ENCODE results near the gene HUS1. TPM values are rescaled to one million over a fixed set of nuclear protein-coding genes. Genes with fewer than 3 reads are reported as not detected.

HUS1 gene
- total RNA-seq, 1 donor from 2014 or later, result 10.3 TPM

- DNase-seq (ENCODE audit: low read depth), result no peak
- no peak for TF ChIP-seq CTCF (conservative IDR thresholded peaks at IDR 0.05; ENCODE audit: low read depth, low read length)
Observed at GRCh38 chr7:47940088-47941013, 39.1 kb downstream of the HUS1 start.

DNA sequence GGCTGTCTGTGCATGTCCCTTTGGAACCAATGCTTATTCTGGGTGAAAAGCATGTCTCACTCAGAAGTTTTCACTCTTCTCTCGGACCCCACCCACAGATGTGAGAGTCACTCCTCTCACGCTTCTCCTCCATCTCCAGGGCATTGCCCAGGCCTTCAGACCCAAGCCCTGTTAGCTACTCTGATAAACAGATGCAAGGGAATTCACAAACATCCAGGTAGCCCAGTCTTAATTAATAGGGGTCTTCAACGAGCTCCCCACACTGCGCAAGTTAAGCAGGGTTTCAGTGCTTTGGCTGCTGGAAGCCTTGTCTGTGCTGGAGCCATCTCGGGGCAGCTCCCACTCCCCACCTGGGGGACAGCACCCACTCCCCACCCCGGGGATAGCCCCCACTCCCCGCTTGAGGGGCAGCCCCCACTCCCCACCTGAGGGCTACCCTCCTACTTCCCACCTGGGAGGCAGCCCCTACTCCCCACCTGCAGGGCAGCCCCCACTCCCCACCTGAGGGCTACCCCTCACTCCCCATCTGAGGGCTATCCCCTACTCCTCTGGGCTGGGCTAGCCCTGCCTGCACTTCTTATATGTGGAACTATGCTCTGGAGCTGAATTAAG is 39.9 kb downstream of the HUS1 start:
- DNase-seq (ENCODE audit: low read depth), result no peak
- no peak for TF ChIP-seq CTCF (conservative IDR thresholded peaks at IDR 0.05; ENCODE audit: low read depth, low read length)
- no peak overlapping the region for H3K4me3 ChIP-seq (ENCODE audit: low read depth, low read length)

More at GRCh38 chr7:47940088-47941013, 39.1 kb downstream of the HUS1 start:
- H3K4me3 ChIP-seq (ENCODE audit: low read depth, low read length), result no peak overlapping the region

DNA sequence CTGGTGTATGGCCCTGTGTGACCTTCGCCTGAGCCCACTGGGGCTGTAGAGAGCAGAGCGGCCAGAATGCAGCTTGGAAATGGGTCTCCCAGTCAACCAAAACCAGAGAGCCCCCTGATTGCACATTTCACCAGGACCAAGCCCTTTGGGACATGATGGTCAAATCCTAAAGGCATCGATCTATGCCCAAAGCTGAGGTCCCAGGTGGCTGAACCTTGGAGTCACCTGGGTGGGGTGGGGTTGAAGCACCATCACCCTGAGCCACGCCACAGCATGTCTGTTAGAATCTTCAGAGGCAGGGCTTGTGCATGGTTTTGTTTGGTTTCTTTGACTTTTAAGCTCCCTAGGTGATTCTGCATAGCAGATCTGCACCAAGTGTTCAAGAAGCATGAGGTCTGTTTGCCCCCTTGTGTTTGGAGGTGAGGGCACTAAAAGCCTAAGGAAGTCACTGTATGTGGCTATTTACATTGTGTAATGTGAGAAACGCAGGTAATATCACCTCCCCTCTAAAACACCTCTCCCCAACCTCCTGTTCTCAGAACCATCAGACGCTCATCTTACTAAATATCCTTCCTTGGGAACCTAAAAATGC is 40.7 kb downstream of the HUS1 start:
- peak; percentile 8 for TF ChIP-seq CTCF (conservative IDR thresholded peaks at IDR 0.05; ENCODE audit: low read depth, low read length)
- DNase-seq (ENCODE audit: low read depth), result no peak
- no peak overlapping the region for H3K4me3 ChIP-seq (ENCODE audit: low read depth, low read length)

GRCh38 chr7:47937711-47938573 is 41.5 kb downstream of the HUS1 start:
- no peak for TF ChIP-seq CTCF (conservative IDR thresholded peaks at IDR 0.05; ENCODE audit: low read depth, low read length)
- DNase-seq (ENCODE audit: low read depth), result no peak
- H3K4me3 ChIP-seq (ENCODE audit: low read depth, low read length), result no peak overlapping the region

- TF ChIP-seq CTCF (conservative IDR thresholded peaks at IDR 0.05; ENCODE audit: low read depth, low read length), result no peak
- DNase-seq (ENCODE audit: low read depth), result no peak
Observed at GRCh38 chr7:47937065-47937687, 42.2 kb downstream of the HUS1 start.

DNA sequence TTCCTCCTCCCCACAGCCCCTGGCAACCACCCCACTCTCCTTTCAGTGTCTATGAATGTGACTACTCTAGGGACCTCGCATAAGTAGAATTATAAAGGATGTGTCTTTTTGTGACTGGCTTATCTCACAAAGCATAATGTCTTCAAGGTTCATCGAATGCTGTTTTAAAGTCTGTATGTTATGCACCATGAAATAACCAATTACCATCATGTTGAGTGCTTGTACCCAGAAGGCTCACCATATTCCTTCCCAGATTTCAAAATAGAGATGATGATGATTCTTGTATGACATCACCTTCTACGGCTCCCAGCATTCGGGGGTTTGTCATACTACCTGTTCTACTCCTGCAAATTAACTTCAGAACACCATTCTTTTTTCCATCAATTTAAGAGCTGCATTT is 43.1 kb downstream of the HUS1 start:
- no peak for DNase-seq (ENCODE audit: low read depth)

More at GRCh38 chr7:47937065-47937687, 42.2 kb downstream of the HUS1 start:
- no peak overlapping the region for H3K4me3 ChIP-seq (ENCODE audit: low read depth, low read length)

More for the DNA sequence above, 43.1 kb downstream of the HUS1 start:
- no peak for TF ChIP-seq CTCF (conservative IDR thresholded peaks at IDR 0.05; ENCODE audit: low read depth, low read length)
- no peak overlapping the region for H3K4me3 ChIP-seq (ENCODE audit: low read depth, low read length)
